ENCODE measurements around the gene SLC25A13.
"Not testable (repeated sequence)": the region's sequence is repeated elsewhere in the genome, so short reads cannot be mapped to it uniquely, and the experiment has no call there.

Gene SLC25A13

DNA sequence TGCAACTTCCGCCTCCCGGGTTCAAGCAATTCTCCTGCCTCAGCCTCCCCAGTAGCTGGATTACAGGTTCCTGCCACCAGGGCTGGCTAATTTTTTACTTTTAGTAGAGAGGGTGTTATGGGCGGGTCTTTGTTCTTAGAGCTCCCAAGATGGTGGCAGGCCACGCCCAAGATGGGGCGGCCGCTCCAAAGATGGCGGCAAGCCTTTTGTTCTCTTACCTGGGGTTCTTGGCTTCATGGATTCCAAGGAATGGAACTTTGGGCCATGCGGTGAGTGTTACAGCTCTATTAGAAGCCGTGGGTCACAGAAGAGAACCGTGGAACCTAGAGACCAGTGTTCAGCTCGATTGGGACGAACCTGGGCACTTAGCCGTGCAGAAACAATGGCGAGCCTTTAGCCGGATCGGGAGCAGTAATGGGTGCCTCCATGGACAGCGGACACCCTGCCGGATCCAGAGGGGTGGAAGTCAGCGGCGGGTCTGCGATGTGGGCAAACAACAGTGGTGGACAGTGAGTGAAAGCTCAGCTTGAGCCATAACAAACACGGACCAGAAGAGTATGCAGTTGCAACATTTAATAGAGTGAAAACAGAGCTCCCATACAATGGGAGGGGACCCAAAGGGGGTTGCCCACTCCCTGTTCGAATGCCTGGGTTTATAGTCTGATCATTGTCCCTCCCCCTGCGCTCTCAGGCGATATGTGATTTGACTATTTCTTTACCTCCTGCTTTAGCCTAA lies 36.5 kb upstream of the SLC25A13 start:
- H3K27me3 ChIP-seq (ENCODE audit: insufficient read depth, poor library complexity, severe bottlenecking); H3K27ac ChIP-seq (replicated peaks); DNase-seq (ENCODE audit: low read depth in 1 of 2, low spot score in 1 of 2); H3K4me3 ChIP-seq (replicated peaks; ENCODE audit: insufficient read depth, low read length): not testable (repeated sequence)

DNA sequence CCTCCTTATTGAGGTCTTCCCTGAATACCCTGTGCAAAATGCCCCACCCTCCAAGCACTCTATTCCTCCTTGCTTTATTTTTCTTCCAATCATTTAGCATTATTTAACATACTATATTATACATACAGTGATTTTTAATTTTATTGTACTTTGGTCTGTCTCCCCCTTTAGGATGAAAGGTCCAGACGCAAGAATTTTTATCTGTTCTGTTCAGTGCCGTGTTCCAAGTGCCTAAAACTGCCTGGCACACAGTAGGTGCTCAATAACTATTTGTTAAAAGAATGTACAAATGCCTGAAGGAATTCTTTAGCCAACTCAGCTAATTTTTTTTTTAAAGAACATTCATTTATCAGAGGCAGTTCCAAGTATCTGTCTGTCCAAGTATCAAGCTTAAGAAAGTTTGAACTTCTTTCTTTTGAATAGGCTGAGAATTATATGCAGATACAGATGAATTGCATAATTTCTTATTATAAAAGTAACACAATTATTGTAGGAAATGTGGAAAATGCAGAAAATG lies 34.1 kb upstream of the SLC25A13 start:
- DNase-seq (ENCODE audit: low read depth in 1 of 2, low spot score in 1 of 2) = no peak
- H3K4me3 ChIP-seq (replicated peaks; ENCODE audit: insufficient read depth, low read length) = no peak overlapping the region

DNA sequence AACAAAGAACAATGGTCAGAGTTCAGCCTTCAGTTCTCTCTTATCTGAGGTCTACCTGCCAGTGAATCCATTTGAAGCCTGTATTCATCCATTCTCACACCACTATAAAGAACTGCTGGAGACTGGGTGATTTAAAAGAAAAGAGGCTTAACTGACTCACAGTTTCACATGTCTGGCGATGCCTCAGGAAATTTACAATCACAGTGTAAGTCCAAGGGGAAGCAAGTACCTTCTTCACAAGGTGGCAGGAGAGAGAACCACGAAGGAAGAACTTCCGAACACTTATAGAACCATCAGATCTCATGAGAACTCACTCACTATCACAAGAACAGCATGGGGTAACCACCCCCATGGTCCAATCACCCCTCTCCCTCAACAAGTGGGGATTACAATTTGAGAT lies 33.0 kb upstream of the SLC25A13 start:
- no peak overlapping the region for H3K27ac ChIP-seq (replicated peaks)

More for the DNA sequence above, 34.1 kb upstream of the SLC25A13 start:
- TF ChIP-seq, protein P1, sequence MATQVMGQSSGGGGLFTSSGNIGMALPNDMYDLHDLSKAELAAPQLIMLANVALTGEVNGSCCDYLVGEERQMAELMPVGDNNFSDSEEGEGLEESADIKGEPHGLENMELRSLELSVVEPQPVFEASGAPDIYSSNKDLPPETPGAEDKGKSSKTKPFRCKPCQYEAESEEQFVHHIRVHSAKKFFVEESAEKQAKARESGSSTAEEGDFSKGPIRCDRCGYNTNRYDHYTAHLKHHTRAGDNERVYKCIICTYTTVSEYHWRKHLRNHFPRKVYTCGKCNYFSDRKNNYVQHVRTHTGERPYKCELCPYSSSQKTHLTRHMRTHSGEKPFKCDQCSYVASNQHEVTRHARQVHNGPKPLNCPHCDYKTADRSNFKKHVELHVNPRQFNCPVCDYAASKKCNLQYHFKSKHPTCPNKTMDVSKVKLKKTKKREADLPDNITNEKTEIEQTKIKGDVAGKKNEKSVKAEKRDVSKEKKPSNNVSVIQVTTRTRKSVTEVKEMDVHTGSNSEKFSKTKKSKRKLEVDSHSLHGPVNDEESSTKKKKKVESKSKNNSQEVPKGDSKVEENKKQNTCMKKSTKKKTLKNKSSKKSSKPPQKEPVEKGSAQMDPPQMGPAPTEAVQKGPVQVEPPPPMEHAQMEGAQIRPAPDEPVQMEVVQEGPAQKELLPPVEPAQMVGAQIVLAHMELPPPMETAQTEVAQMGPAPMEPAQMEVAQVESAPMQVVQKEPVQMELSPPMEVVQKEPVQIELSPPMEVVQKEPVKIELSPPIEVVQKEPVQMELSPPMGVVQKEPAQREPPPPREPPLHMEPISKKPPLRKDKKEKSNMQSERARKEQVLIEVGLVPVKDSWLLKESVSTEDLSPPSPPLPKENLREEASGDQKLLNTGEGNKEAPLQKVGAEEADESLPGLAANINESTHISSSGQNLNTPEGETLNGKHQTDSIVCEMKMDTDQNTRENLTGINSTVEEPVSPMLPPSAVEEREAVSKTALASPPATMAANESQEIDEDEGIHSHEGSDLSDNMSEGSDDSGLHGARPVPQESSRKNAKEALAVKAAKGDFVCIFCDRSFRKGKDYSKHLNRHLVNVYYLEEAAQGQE (IDR thresholded peaks at IDR 0.05; ENCODE audit: insufficient replicate concordance, low read depth) = no peak
- TF ChIP-seq GABPA (IDR thresholded peaks at IDR 0.05; ENCODE audit: low read depth) = no peak
- TF ChIP-seq, protein P2, sequence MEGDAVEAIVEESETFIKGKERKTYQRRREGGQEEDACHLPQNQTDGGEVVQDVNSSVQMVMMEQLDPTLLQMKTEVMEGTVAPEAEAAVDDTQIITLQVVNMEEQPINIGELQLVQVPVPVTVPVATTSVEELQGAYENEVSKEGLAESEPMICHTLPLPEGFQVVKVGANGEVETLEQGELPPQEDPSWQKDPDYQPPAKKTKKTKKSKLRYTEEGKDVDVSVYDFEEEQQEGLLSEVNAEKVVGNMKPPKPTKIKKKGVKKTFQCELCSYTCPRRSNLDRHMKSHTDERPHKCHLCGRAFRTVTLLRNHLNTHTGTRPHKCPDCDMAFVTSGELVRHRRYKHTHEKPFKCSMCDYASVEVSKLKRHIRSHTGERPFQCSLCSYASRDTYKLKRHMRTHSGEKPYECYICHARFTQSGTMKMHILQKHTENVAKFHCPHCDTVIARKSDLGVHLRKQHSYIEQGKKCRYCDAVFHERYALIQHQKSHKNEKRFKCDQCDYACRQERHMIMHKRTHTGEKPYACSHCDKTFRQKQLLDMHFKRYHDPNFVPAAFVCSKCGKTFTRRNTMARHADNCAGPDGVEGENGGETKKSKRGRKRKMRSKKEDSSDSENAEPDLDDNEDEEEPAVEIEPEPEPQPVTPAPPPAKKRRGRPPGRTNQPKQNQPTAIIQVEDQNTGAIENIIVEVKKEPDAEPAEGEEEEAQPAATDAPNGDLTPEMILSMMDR (IDR thresholded peaks at IDR 0.05; ENCODE audit: insufficient read depth, low read length) = no peak
- no peak for TF ChIP-seq POLR2AphosphoS5 (IDR thresholded peaks at IDR 0.05; ENCODE audit: low read depth)
- TF ChIP-seq SPI1 (IDR thresholded peaks at IDR 0.05; ENCODE audit: borderline replicate concordance, low read depth) = no peak
- H3K27ac ChIP-seq (replicated peaks) = no peak overlapping the region
- H3K27me3 ChIP-seq (ENCODE audit: insufficient read depth, poor library complexity, severe bottlenecking) = peaks cover 2% of the 10 kb centered on the region

More for the DNA sequence above, 33.0 kb upstream of the SLC25A13 start:
- DNase-seq (ENCODE audit: low read depth in 1 of 2, low spot score in 1 of 2) = no peak
- Histone ChIP-seq H3K4me3 (replicated peaks; ENCODE audit: insufficient read depth, low read length) (no peak overlapping the region), H3K27me3 (ENCODE audit: insufficient read depth, poor library complexity, severe bottlenecking) (peaks cover 2% of the 10 kb centered on the region)
- TF ChIP-seq, protein P2 (IDR thresholded peaks at IDR 0.05; ENCODE audit: insufficient read depth, low read length) = no peak
- no peak for TF ChIP-seq GABPA (IDR thresholded peaks at IDR 0.05; ENCODE audit: low read depth)
- TF ChIP-seq, protein P1 (IDR thresholded peaks at IDR 0.05; ENCODE audit: insufficient replicate concordance, low read depth) = no peak
- no peak for TF ChIP-seq SPI1 (IDR thresholded peaks at IDR 0.05; ENCODE audit: borderline replicate concordance, low read depth)
- TF ChIP-seq POLR2AphosphoS5 (IDR thresholded peaks at IDR 0.05; ENCODE audit: low read depth) = no peak

Measured in HL-60 (cell line).